ENCODE results near the gene SLC35F5. TPM values are rescaled to one million over a fixed set of nuclear protein-coding genes. Genes with fewer than 3 reads are reported as not detected.

Gene SLC35F5
- total and polyA plus RNA-seq, 2 experiments from 2014 or later: 10.9 to 30.5 TPM

- Histone ChIP-seq H3K4me2 (no peak overlapping the region), H3K4me3 (no peak overlapping the region), H3F3A (replicated peaks; ENCODE audit: low read depth) (no peaks in the 10 kb centered on the region), H2AFZ (no peak overlapping the region), H3K36me3 (ENCODE audit: insufficient read depth) (no peaks in the 10 kb centered on the region), H3K9me2 (ENCODE audit: insufficient read depth) (no peaks in the 10 kb centered on the region), H3K4me1 (ENCODE audit: insufficient read depth) (no peaks in the 10 kb centered on the region), H3K27ac (ENCODE audit: low read depth) (no peak overlapping the region), H3K27me3 (ENCODE audit: insufficient read depth) (no peaks in the 10 kb centered on the region), H4K20me1 (replicated peaks; ENCODE audit: insufficient read depth) (no peaks in the 10 kb centered on the region), H3K79me2 (replicated peaks; ENCODE audit: insufficient read depth) (no peaks in the 10 kb centered on the region)
- Mint-ChIP-seq H3K9me3 (no peaks in the 10 kb centered on the region), H3K4me3 (no peak overlapping the region), H3K36me3 (ENCODE audit: low read depth) (no peaks in the 10 kb centered on the region), H3K27ac (no peak overlapping the region), H3K4me1 (no peaks in the 10 kb centered on the region), H3K27me3 (ENCODE audit: insufficient read depth, low read depth, poor library complexity) (peaks cover 2% of the 10 kb centered on the region)
- DNase-seq (ENCODE audit: low spot score): no peak
- ATAC-seq: no peak
- TF ChIP-seq JUNB (IDR thresholded peaks at IDR 0.05; ENCODE audit: unreplicated experiment) (no peak), ETS1 (IDR thresholded peaks at IDR 0.05) (no peak), ZNF331 (CRISPR knock-in tag; IDR thresholded peaks at IDR 0.05; ENCODE audit: low read depth) (no peak), CREB1 (CRISPR knock-in tag; IDR thresholded peaks at IDR 0.05; ENCODE audit: low read depth) (no peak), EZH2 (IDR thresholded peaks at IDR 0.05; ENCODE audit: low read depth, unreplicated experiment) (no peak), ZNF114 (CRISPR knock-in tag; IDR thresholded peaks at IDR 0.05) (no peak), STAT1 (IDR thresholded peaks at IDR 0.05; ENCODE audit: unreplicated experiment) (no peak), POLR2AphosphoS5 (IDR thresholded peaks at IDR 0.05; ENCODE audit: low read depth) (no peak), ZNF462 (CRISPR knock-in tag; IDR thresholded peaks at IDR 0.05) (no peak)
Observed at GRCh38 chr2:113791697-113792590, 35.5 kb upstream of the SLC35F5 start.

Measured in GM23338 (cell line).